Glomerular endothelial cell (primary cell): ENCODE data around the gene OR52M1. TPM values are rescaled to one million over a fixed set of nuclear protein-coding genes. Genes with fewer than 3 reads are reported as not detected.

Experiments used
- DNase-seq: peaks from one replicate; pipeline ENCODE4 v3.0.0-alpha.2; 2011; ENCODE audit warnings: low read depth, low spot score; ENCODE audit errors: extremely low read depth
- total RNA-seq: library from RNA; depleted of rRNA; stranded (reverse); fragments of >200 nt; gene quantifications from 2 replicates; pipeline ENCODE4 v1.2.3, GENCODE V29; 2015

OR52M1 gene
- total RNA-seq, 1 donor from 2014 or later = not detected

- DNase-seq = no peak
These were observed 15.5 kb downstream of the OR52M1 start for GRCh38 chr11:4560467-4560866.

DNA sequence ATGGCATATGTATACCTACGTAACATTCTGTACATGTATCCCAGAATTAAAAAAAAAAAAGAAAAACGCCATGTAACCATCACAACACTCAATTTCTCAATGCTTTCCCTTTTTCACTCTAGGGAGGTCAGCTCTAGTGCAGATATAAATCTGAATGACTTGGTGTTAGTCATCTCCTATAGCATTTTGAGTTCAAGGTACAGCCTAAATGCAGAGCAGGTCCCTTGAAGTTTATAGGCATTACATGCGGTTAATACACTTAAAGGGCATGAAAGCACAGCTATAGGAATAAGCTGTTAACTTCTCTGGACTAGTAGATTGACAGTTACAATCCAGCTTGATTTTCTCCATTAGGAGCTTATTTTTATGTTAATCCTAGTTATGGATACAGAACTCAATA is 20.4 kb downstream of the OR52M1 start:
- DNase-seq = no peak

DNA sequence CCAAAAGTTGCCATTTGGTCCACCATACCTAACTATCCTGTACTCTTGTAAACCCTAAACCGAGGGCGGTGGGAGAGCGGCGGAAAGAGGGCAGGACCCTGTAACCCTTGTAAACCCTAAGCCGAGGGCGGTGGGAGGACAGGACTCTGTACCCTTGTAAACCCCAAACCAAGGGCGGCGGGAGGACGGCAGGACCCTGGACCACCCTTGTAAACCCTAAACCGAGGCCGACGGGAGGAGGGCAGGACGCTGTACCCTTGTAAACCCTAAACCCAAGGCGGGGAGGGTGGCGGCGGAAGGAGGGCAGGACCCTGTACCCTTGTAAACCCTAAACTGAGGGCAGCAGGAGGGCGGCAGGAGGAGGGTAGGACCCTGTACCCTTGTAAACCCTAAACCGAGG is 24.1 kb downstream of the OR52M1 start:
- DNase-seq = no peak

DNA sequence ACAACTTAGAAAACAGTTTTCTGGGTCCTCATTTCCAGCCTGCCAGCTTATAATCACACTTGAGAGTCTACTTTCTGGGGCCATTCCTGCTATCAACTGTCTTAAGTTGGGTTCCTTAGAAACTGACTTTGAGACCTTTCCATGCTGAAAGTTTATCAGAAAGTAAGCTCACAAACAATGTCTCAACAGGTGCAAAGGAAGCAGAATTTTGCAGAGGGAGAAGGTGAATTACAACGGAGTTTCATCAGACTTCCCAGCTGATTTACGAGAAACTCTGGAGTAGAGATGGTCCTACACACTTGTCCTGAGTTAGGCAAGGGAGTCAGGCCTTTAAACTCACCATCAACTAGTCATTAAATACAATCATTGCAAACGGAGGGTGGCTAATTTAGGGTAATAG is 31.9 kb downstream of the OR52M1 start:
- DNase-seq = no peak

- DNase-seq = no peak
These were observed 32.8 kb downstream of the OR52M1 start for GRCh38 chr11:4577761-4578160.

GRCh38 chr11:4578624-4579023 is 33.6 kb downstream of the OR52M1 start:
- DNase-seq = no peak

DNA sequence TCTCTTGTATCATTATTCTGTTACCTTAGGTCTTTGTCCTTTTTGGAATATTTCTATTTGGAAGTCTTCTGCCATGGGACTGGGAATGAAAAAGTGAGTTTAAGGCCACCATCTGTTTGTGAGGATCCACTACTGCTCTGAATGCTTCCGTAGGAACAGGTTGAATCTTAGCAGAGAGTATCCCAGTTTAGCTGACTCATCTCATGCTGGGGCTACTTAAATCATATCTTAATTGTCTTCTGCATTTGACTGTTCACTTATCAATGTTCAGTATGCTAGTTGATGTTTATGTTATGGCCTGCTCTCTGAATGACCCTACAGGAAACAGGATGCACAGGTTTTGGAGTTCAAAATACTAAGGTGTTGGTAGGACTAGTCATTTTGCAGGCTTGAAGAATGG is 35.1 kb downstream of the OR52M1 start:
- DNase-seq = no peak

GRCh38 chr11:4581443-4581842 is 36.5 kb downstream of the OR52M1 start, which contains the start of gene OR52I2:
OR52I2 (plus strand) TSS chr11:4581743.
- no peak for DNase-seq

GRCh38 chr11:4589017-4589416 is 44.0 kb downstream of the OR52M1 start:
- DNase-seq = no peak

- no peak for DNase-seq
These were observed 48.7 kb downstream of the OR52M1 start, which contains the start of gene OR52I1 for GRCh38 chr11:4593739-4594138. OR52I1 (plus strand) TSS chr11:4594039; CDS start chr11:4594039, 0 bp downstream.

Other genes starting within 250 kb of the OR52M1 start
- gene OR52B4, start 176.8 kb upstream of the OR52M1 start, total RNA-seq = not detected in 2 replicates
- 35.5 and 36.1 TPM in 2 replicates for gene TRIM21, start 151.5 kb upstream of the OR52M1 start, total RNA-seq
- not detected in 2 replicates for gene OR52K2, start 95.9 kb upstream of the OR52M1 start, total RNA-seq
- gene OR52K1, start 62.5 kb upstream of the OR52M1 start, total RNA-seq = not detected in 2 replicates
- not detected in 2 replicates for gene OR52I2, start 36.6 kb downstream of the OR52M1 start, total RNA-seq
- not detected in 2 replicates for gene OR52I1, start 48.8 kb downstream of the OR52M1 start, total RNA-seq
- 21.0 and 21.9 TPM in 2 replicates for gene TRIM68, start 63.0 kb downstream of the OR52M1 start, total RNA-seq
- gene OR51D1, start 92.3 kb downstream of the OR52M1 start, total RNA-seq = not detected in 2 replicates
- not detected in 2 replicates for gene OR51E1, start 98.8 kb downstream of the OR52M1 start, total RNA-seq
- gene OR51E2, start 152.7 kb downstream of the OR52M1 start, total RNA-seq = 0.06 TPM in 1 of 2 replicates, not detected in the other
- gene MMP26, start 159.6 kb downstream of the OR52M1 start, total RNA-seq = not detected in 2 replicates
- not detected in 2 replicates for gene OR51F1, start 224.7 kb downstream of the OR52M1 start, total RNA-seq